ENCODE results near the gene ATP8B4.
"Not testable (repeated sequence)": the region's sequence is repeated elsewhere in the genome, so short reads cannot be mapped to it uniquely, and the experiment has no call there.

ATP8B4 gene

GRCh38 chr15:50119063-50120040, at the start of gene ATP8B4:
Gene ATP8B4 (minus strand): TSS chr15:50119233. CDS start chr15:50106966, 12,267 bp downstream.
- DNase-seq: no peak

- DNase-seq: no peak
These were observed 49.3 kb upstream of the ATP8B4 start for GRCh38 chr15:50168379-50168778.

- no peak for DNase-seq
These were observed 48.1 kb upstream of the ATP8B4 start for GRCh38 chr15:50167110-50167509.

GRCh38 chr15:50166216-50166615, 47.2 kb upstream of the ATP8B4 start:
- no peak for DNase-seq

- no peak for DNase-seq
These were observed 45.4 kb upstream of the ATP8B4 start for GRCh38 chr15:50164458-50164857.

GRCh38 chr15:50163719-50164410, 44.8 kb upstream of the ATP8B4 start:
- no peak for DNase-seq

- DNase-seq: no peak
These were observed 44.1 kb upstream of the ATP8B4 start for GRCh38 chr15:50162969-50163718.

- DNase-seq: not testable (repeated sequence)
These were observed 39.2 kb upstream of the ATP8B4 start for GRCh38 chr15:50158236-50158635.

- DNase-seq: no peak
These were observed 32.4 kb upstream of the ATP8B4 start for GRCh38 chr15:50151476-50151875.

GRCh38 chr15:50150851-50151250, 31.8 kb upstream of the ATP8B4 start:
- no peak for DNase-seq

GRCh38 chr15:50150349-50150748, 31.3 kb upstream of the ATP8B4 start:
- no peak for DNase-seq

GRCh38 chr15:50149090-50149489, 30.1 kb upstream of the ATP8B4 start:
- no peak for DNase-seq

GRCh38 chr15:50148362-50148963, 29.4 kb upstream of the ATP8B4 start:
- DNase-seq: no peak

GRCh38 chr15:50146632-50147031, 27.6 kb upstream of the ATP8B4 start:
- no peak for DNase-seq

- DNase-seq: peak; percentile 36
These were observed 26.4 kb upstream of the ATP8B4 start for GRCh38 chr15:50145451-50145872.

GRCh38 chr15:50144341-50145120, 25.5 kb upstream of the ATP8B4 start:
- no peak for DNase-seq

- DNase-seq: no peak
These were observed 24.3 kb upstream of the ATP8B4 start for GRCh38 chr15:50143255-50143860.

- DNase-seq: no peak
These were observed 22.8 kb upstream of the ATP8B4 start for GRCh38 chr15:50141856-50142255.

GRCh38 chr15:50140983-50141382, 21.9 kb upstream of the ATP8B4 start:
- DNase-seq: no peak

GRCh38 chr15:50140098-50140497, 21.1 kb upstream of the ATP8B4 start:
- no peak for DNase-seq

- no peak for DNase-seq
These were observed 19.4 kb upstream of the ATP8B4 start for GRCh38 chr15:50138391-50138790.
